ENCODE measurements around the gene SCARF2.

DNA sequence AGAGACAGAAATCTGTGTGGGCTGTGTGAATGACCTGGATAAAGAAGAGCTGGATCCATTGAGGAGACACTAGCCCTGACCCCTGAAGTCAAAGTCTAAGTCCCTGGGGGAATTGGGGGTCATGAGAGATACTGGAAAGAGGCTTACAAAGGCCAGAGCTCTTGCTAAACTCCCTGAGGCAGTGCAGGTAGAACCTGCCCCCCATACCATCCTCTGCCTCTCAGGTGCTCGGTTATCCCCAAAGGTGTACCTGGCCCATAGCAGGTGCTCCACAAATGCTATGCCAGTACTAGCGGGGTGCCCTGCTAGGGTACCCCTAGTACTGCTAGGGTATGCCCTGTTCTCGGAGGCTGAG, 19.1 kb upstream of the SCARF2 start:
- TF ChIP-seq POLR2A (IDR thresholded peaks at IDR 0.05) (no peak), EP300 (IDR thresholded peaks at IDR 0.05) (no peak)
- TF ChIP-seq, protein P1, sequence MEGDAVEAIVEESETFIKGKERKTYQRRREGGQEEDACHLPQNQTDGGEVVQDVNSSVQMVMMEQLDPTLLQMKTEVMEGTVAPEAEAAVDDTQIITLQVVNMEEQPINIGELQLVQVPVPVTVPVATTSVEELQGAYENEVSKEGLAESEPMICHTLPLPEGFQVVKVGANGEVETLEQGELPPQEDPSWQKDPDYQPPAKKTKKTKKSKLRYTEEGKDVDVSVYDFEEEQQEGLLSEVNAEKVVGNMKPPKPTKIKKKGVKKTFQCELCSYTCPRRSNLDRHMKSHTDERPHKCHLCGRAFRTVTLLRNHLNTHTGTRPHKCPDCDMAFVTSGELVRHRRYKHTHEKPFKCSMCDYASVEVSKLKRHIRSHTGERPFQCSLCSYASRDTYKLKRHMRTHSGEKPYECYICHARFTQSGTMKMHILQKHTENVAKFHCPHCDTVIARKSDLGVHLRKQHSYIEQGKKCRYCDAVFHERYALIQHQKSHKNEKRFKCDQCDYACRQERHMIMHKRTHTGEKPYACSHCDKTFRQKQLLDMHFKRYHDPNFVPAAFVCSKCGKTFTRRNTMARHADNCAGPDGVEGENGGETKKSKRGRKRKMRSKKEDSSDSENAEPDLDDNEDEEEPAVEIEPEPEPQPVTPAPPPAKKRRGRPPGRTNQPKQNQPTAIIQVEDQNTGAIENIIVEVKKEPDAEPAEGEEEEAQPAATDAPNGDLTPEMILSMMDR (IDR thresholded peaks at IDR 0.05) = no peak
